SU-DHL-6 (cell line): ENCODE data around the gene PPARG.

ENCODE experiments used
- CTCF ChIP-seq: fragments of 200-600 bp; sonication (generic); IDR thresholded peaks from one replicate; pipeline ENCODE4 v1.5.1; 2017; ENCODE audit warnings: antibody characterized with exemption, mild to moderate bottlenecking, low read length, moderate library complexity; ENCODE audit not compliant: insufficient read depth, poor library complexity, severe bottlenecking
- EZH2phosphoT487 ChIP-seq: fragments of 200-600 bp; sonication (generic), shearing (Covaris generic); conservative IDR thresholded peaks from 2 replicates; pipeline ENCODE4 v1.6.1; 2018; ENCODE audit warnings: mild to moderate bottlenecking, antibody characterized with exemption, low read length, moderate library complexity, mixed read lengths

GRCh38 chr3:12464181-12464580 is 175.3 kb downstream of the PPARG start:
- TF ChIP-seq CTCF (no peak), EZH2phosphoT487 (no peak)
